Measurements from ENCODE around the gene LRCH4.

DNA sequence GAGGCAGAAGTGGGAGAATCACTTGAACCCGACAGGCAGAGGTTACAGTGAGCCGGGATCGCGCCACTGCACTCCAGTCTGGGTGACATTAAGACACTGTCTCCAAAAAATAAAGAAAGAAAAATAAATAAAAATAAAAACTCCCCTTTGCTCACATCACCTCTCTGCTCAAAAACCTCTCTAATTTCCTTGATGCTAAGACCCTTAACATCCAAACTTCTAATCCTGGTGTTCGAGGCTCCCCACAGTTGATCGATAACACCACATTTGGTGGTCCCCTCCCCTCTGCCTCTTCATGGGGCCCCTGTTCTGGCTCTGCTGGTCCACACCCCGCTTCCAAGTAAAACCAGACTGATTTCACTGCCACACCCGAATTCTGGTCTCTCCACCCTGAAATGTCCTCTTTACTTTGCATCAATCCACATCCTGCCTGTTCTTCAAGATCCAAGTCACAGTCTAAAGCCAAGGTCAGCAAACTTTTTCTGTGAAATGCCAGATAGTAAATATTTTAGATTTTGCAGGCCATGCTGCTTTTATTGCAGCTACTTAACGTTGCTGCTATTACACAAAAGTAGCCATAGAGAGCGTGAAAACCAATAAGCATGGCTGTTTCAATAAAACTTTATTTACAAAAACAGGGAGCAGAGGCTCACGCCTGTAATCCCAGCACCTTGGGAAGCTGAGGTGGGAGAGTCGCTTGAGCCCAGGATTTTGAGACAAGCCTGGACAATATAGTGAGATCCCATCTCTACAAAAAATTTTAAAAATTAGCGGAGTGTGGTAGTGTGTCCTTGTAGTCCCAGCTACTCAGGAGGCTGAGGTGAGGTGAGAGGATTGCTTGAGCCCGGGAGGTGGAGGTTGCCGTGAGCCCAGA lies 38.3 kb upstream of the LRCH4 start:
- TF ChIP-seq, protein P1, sequence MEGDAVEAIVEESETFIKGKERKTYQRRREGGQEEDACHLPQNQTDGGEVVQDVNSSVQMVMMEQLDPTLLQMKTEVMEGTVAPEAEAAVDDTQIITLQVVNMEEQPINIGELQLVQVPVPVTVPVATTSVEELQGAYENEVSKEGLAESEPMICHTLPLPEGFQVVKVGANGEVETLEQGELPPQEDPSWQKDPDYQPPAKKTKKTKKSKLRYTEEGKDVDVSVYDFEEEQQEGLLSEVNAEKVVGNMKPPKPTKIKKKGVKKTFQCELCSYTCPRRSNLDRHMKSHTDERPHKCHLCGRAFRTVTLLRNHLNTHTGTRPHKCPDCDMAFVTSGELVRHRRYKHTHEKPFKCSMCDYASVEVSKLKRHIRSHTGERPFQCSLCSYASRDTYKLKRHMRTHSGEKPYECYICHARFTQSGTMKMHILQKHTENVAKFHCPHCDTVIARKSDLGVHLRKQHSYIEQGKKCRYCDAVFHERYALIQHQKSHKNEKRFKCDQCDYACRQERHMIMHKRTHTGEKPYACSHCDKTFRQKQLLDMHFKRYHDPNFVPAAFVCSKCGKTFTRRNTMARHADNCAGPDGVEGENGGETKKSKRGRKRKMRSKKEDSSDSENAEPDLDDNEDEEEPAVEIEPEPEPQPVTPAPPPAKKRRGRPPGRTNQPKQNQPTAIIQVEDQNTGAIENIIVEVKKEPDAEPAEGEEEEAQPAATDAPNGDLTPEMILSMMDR (IDR thresholded peaks at IDR 0.05; ENCODE audit: low read depth, low read length), result no peak
- no peak for TF ChIP-seq POLR2A (IDR thresholded peaks at IDR 0.05; ENCODE audit: extremely low read depth, insufficient read length)
- TF ChIP-seq MYC (IDR thresholded peaks at IDR 0.05; ENCODE audit: low read depth, low read length), result no peak
- TF ChIP-seq, protein P2, sequence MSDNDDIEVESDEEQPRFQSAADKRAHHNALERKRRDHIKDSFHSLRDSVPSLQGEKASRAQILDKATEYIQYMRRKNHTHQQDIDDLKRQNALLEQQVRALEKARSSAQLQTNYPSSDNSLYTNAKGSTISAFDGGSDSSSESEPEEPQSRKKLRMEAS (IDR thresholded peaks at IDR 0.05; ENCODE audit: low read depth, low read length), result no peak
